ENCODE data around the gene ARHGAP26. TPM values are rescaled to one million over a fixed set of nuclear protein-coding genes. Genes with fewer than 3 reads are reported as not detected.

Gene ARHGAP26
- total and polyA plus RNA-seq, 7 donors, result 2.5 to 28.7 (median 12.0) TPM

- TF ChIP-seq CTCF (IDR thresholded peaks at IDR 0.05), result no peak
- Histone ChIP-seq H3K27me3 (ENCODE audit: insufficient read depth in 3 of 3, low read length in 2 of 3) (no peaks in the 10 kb centered on the region), H3K27ac (no peak overlapping the region), H3K36me3 (ENCODE audit: insufficient read depth in 1 of 2, low read depth in 1 of 2) (no peaks in the 10 kb centered on the region), H3K4me1 (peaks cover 37% of the 10 kb centered on the region), H3K4me3 (no peak overlapping the region), H3K9me3 (no peaks in the 10 kb centered on the region)
- intact Hi-C loops (cut with DNase I), result no loop called here
- DNase-seq (no peak), ATAC-seq (no peak)
- 26 to 39% (median 33%) methylated on average over 3 of the region's 3 CpGs for WGBS, 3 donors
Observed at GRCh38 chr5:143196601-143197259, 426.6 kb downstream of the ARHGAP26 start.

GRCh38 chr5:143197260-143197656, 427.1 kb downstream of the ARHGAP26 start:
- H3K27ac ChIP-seq, result no peak overlapping the region
- intact Hi-C loops (cut with DNase I), result no loop called here
- no peak for ATAC-seq
- no peaks in the 10 kb centered on the region for H3K9me3 ChIP-seq
- no peaks in the 10 kb centered on the region for H3K27me3 ChIP-seq (ENCODE audit: insufficient read depth in 3 of 3, low read length in 2 of 3)
- TF ChIP-seq CTCF (IDR thresholded peaks at IDR 0.05), result no peak
- peaks cover 37% of the 10 kb centered on the region for H3K4me1 ChIP-seq
- H3K4me3 ChIP-seq, result no peak overlapping the region
- no peak for DNase-seq
- no peaks in the 10 kb centered on the region for H3K36me3 ChIP-seq (ENCODE audit: insufficient read depth in 1 of 2, low read depth in 1 of 2)

- ATAC-seq (no peak), DNase-seq (no peak)
- no peak for TF ChIP-seq CTCF (IDR thresholded peaks at IDR 0.05)
- no peak overlapping the region for H3K4me3 ChIP-seq
- peaks cover 37% of the 10 kb centered on the region for H3K4me1 ChIP-seq
- intact Hi-C loops (cut with DNase I), result no loop called here
- no peaks in the 10 kb centered on the region for H3K9me3 ChIP-seq
- H3K27me3 ChIP-seq (ENCODE audit: insufficient read depth in 3 of 3, low read length in 2 of 3), result no peaks in the 10 kb centered on the region
- 72 to 77% (median 74%) methylated on average over 4 of the region's 4 CpGs for WGBS, 3 donors
- no peak overlapping the region for H3K27ac ChIP-seq
- H3K36me3 ChIP-seq (ENCODE audit: insufficient read depth in 1 of 2, low read depth in 1 of 2), result no peaks in the 10 kb centered on the region
Observed at GRCh38 chr5:143198332-143198731, 428.2 kb downstream of the ARHGAP26 start.

DNA sequence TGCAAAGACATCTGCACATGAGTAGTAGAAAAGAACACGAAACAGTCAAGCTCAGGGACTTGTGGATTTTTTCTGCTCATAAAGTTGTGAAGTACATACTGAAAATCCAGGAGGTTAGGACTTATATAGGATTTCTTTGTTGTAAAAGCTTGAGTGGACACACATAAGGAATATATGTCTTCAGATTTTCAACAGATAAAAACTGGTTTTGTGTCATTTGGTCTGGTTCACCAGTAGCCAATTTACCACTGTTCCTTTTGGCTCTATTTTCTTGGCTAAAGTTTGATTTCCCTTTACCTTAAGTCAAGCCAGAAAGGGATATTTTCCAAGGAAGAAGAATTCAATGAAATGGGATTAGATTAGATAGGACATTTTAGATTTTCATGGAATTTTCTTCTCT, 429.0 kb downstream of the ARHGAP26 start:
- H3K4me1 ChIP-seq, result peaks cover 32% of the 10 kb centered on the region
- 78 to 92% (median 89%) methylated on average over 1 of the region's 1 CpG for WGBS, 3 donors
- H3K4me3 ChIP-seq, result no peak overlapping the region
- DNase-seq, result no peak
- no peak for ATAC-seq
- H3K27me3 ChIP-seq (ENCODE audit: insufficient read depth in 3 of 3, low read length in 2 of 3), result no peaks in the 10 kb centered on the region
- TF ChIP-seq CTCF (IDR thresholded peaks at IDR 0.05), result no peak
- intact Hi-C loops (cut with DNase I), result no loop called here
- H3K36me3 ChIP-seq (ENCODE audit: insufficient read depth in 1 of 2, low read depth in 1 of 2), result no peaks in the 10 kb centered on the region
- H3K27ac ChIP-seq, result peak overlapping the region; percentile 75
- H3K9me3 ChIP-seq, result no peaks in the 10 kb centered on the region

- intact Hi-C loops (cut with DNase I), result no loop called here
- DNase-seq (no peak), ATAC-seq (no peak)
- Histone ChIP-seq H3K4me1 (peaks cover 29% of the 10 kb centered on the region), H3K4me3 (no peak overlapping the region), H3K27ac (peak overlapping the region; percentile 75), H3K9me3 (no peaks in the 10 kb centered on the region), H3K36me3 (ENCODE audit: insufficient read depth in 1 of 2, low read depth in 1 of 2) (no peaks in the 10 kb centered on the region), H3K27me3 (ENCODE audit: insufficient read depth in 3 of 3, low read length in 2 of 3) (no peaks in the 10 kb centered on the region)
- 45 to 56% (median 55%) methylated on average over 2 of the region's 2 CpGs for WGBS, 3 donors
- no peak for TF ChIP-seq CTCF (IDR thresholded peaks at IDR 0.05)
Observed at GRCh38 chr5:143199843-143200242, 429.7 kb downstream of the ARHGAP26 start.
